Measurements from ENCODE around the gene LMTK2.

The LMTK2 gene

DNA sequence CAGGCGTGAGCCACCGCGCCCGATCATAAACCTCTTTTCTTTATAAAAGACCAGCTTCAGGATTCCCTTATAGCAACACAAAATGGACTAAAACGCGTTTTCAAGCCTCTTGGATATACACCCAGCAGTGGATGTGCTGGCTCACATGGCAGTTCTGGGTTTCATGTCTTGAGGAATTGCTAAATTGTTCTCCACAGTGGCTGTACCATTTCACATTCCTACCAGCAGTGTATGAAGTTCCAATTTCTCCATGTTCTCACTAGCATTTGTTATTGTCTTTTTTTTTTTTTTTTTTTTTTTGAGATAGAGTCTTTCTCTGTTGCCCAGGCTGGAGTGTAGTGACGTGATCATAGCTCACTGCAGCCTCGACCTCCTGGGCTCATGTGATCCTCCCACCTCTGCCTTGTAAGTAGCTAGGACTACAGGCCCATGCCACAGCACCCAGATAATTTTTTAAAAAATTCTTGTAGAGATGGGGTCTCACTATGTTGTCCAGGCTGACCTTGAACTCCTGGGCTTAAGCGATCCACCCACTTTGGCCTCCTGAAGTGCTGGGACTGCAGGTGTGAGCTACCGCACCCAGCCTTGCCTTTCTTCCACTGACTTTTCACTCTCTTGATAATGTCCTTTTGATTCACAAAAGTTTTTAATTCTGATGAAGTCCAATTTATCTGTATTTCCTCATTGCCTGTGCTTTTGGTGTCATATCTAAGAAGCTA, 127.9 kb downstream of the LMTK2 start:
- no peak for DNase-seq (ENCODE audit: low read depth in 3 of 3)

DNA sequence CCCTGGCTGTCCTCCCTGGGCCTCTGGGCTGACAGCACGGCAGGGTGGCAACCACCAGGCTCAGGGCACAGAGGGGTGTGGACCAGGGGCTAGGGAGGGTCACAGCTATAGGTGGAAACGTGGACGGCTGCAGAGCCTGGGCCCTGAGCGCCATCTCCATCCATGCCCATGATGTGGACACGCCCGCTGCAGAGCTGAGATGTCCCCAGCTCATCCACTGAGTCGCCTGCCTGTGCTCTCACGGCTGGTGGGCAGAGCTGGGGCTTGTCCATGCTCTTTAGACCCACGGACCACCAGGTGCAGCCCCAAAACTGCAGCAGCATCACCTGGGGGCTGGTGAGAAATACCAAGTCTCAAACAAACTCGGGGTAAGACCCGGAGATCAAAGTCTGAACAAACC, 129.2 kb downstream of the LMTK2 start:
- no peak for DNase-seq (ENCODE audit: low read depth in 3 of 3)

DNA sequence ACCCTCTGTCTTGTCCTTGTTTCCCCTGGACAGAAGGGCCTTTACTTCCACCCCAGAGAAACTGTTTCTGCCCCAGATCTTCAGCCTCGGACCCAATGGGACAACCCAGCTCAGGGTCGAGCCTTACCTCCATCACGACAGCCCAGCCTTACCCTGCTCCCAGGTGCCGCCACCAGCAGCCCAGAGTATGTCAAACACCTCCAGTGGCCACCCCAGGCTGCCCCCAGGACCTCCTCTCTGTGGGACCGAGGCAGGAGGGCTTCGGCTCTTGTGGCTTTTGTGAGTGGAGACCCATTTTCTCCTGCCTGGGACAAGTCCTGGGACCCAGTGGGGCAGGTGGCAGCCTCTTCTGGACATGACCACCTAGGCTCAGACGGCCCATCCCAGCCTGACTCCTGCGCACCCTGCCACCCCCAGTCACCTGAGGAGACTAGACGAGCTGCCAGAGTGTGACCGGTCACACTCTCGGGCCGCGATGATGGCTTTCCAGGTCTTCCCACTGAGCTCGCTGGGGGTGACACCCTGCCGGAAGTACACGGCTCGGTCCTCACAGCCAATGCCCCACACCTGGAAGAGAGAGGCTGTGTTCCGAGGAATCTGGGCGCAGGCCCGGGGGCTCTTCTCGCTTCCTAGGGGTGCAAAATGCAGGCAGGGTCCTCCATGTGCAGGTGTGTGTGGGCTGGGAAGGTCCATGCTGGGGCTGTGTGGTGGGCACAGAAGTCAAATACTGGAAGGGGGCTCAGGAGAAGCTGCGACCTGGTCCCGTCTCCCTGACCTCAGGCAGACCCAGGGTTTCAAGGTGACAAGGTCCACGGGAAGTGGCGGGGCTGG, 129.9 kb downstream of the LMTK2 start:
- no peak for DNase-seq (ENCODE audit: low read depth in 3 of 3)

DNA sequence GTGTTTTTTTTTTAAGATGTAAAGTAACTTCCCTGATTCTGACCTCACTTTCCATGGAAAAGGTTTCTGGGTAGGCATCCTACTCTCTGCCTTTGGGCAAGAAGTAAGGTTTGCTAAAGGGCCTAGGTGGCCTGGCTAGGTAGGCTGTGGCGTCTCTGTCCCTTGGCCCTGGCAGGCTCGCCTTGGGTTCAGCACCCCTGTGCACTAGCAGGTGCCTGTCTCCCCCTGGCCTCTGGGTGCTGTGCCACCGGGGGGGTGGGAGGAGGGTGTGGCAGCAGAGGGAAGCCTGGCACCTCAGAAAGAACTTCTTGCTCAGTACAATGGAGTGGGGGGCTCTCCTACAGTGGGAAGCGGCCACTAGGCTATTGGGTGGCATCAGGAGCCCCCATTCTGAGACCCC, 131.4 kb downstream of the LMTK2 start:
- no peak for DNase-seq (ENCODE audit: low read depth in 3 of 3)

DNA sequence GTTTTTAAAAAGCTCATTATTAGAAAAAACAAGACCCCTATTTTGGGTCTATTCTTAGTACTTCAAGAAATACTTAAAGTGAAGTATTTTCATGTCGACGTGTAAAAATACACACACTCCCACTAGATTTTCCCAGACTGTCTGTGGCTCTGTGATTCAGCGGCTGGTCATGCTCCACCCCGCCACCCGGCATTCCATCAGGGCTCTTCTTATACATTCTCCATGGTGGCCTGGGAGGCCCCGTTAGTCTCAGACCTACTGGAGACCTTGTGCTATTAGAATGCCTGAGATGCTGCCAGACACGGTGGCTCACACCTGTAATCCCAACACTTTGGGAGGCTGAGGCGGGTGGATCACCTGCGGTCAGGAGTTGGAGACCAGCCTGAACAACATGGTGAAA, 132.3 kb downstream of the LMTK2 start:
- no peak for DNase-seq (ENCODE audit: low read depth in 3 of 3)

DNA sequence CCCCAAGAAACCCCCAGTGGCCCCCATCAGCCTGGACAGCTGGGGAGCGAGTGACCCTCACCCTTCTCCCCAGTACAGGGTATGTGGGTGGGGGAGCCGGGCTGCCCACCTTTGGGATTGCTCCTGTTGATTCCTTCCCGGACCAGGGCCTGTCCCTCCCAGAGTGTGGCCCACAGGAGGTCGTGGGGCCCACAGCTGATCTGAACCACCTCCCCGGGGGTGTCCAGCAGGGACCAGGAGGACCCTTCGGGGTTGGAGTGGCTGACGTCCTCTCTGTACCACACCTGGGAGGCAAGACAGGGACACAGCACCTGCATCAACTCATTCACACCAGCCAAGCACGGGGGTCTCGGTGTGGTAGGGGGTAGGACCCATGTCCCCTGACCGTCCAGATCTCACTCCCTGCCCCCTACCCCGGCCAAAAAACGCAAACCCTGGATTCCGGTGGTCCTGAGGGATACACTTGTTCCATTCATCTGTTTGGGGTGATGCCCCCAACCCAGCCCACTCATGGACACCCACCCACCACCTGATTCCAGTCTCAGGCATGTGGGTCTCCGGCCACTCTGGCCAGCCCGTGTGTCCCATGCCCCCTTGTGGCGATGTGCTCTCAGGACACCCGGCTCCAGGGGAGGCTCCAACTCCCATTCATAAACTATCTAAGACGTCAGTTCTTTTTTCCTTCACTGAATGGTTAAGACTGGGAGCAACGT, 134.5 kb downstream of the LMTK2 start:
- DNase-seq (ENCODE audit: low read depth in 3 of 3): no peak

DNA sequence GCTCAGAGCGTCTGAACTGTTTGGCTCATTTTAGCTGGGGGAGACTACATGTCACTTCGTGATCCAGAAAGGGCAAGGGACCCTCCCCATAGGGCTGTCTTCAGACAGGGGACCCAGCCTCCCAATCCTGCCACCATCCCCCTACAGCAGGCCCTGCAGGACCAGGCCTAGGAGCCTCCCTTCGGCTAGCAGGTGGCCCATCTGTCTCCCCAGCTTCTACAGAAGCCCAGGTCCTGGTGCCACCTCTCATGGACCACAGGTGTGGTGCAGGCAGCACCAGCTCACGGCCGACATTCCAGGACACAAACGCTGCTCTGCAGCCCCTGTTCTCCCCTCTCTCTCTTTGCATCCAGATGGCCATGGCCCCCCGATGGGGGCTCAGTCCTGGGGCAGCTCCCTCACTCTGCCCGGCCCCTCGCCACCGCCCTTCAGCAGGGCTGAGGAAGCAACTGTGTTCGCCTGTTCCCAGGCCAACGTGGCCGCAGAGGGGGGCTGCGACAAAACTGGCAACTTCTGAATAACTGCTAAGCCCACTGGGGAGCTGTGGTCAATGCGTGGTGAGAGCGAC, 135.1 kb downstream of the LMTK2 start:
- DNase-seq (ENCODE audit: low read depth in 3 of 3): no peak

DNA sequence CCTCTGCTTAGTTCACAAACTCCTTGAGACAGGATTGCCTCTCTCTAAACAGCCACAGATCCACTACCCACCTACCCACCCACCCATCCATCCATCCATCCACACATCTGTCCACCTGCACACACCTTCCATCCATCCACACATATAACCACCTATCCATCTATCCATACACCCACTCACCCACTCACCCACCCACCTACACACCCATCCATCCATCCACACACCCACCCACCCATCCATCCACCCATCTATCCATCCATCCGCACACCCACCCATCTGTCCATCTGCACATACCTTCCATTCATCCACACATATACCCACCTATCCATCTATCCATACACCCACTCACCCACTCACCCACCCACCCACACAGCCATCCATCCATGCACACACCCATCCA, 135.7 kb downstream of the LMTK2 start:
- no peak for DNase-seq (ENCODE audit: low read depth in 3 of 3)

DNA sequence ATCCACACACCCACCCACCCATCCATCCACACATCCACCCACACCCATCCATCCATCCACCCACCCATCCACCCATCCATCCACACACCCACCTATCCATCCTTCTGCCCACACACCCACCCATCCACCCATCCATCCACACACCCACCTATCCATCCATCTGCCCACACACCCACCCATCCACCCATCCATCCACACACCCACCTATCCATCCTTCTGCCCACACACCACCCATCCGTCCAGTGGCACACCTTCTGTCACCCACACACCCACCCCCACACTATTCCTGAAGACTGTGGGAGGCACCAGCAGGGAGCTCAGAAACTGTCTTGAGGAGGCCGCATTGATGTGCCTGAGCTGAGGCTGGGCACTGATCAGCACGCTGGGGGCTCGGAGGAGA, 136.3 kb downstream of the LMTK2 start:
- no peak for DNase-seq (ENCODE audit: low read depth in 3 of 3)

DNA sequence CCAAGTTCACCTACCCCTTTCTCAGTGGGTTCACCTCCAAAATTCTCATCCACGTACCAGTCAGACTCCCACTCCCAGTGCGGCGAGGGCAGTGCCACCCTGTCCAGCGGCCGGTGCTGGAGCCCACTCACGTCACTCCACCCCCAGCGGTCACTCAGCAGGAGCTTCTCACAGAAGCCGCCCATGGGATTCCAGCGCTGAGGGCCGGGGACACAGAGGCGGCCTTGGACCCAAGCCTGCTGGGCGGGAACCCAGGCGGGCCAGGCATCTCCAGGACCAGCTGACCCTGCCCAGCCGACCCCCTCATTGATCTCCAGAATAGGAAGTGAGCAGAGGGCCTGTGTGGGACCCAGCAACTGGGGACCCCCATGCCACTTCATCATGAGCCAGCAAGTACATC, 138.2 kb downstream of the LMTK2 start:
- DNase-seq (ENCODE audit: low read depth in 3 of 3): no peak

DNA sequence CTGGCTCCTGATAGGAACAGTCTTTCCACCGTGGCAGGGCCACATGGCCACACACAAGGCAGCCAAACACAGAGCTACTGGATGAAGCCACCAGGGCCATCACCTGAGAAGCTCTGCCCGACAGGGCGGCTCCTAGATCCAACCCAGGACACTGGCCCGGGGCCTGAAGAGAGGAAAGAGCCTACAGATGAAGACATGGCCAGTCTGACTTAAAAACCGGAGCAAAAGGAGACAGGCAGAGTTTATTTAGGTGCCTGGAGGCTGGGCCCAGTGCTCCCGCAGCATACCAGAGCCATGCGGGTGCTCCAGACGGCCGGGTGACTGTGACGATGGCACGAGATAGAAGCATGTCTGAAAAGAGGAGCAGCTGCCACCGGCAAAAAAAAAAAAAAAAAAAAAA, 141.5 kb downstream of the LMTK2 start:
- no peak for DNase-seq (ENCODE audit: low read depth in 3 of 3)

DNA sequence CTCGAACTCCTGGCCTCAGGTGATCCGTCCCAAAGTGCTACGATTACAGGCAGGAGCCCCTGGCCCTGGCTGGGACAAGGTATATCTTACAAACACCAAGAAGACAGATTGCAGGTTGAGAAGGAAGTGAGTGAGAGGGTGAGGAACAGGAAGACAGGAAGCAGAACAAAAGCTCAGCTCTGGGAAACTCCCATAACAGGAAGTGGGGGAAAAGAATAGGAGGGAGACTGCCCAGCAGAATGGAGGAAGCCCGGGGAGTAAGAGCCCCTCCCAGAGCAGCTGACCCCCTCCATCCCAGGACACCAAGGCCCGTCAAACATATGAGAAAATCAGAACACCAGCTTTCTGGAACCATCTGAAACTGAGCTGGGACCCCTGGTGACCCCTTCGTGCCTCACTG, 142.4 kb downstream of the LMTK2 start:
- DNase-seq (ENCODE audit: low read depth in 3 of 3): no peak

DNA sequence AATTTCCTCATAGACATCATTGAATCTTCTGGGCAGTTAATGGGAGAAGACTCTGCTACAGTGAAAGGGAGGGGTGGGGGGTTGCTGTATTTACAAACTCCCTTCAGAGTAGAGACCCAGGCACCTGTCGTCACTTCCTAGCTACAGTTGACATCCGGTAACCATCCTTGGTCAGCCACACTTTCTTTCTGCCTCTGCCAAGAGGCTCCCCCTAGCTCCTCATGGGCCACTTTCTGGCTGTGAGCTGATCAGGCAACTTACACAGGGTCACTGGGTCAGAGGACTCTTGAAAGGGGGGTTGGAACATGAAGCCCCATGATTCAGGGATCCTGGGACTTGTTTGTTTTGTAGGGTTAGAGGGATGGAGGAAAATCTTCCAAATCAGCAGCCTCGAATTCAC, 144.1 kb downstream of the LMTK2 start:
- DNase-seq (ENCODE audit: low read depth in 3 of 3): peak in 1 of 3 donors; percentile 28

DNA sequence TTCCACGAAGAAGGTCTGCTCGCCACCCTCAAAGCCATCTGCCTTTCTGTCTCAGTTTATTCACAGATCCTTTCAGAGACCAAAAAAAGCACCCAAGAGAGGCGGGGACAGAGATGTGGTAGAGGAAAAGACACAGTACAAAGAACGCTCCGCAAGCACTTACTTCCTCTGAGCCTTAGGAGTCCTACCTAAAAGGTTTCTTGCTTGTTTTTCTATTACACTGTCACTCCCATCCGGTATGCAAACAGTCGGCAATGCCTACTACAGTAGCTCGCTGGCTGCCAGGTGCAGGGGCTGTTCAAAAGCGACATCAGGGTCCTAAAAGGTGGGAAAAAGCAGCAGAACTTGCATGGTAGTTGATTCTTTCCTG, 144.6 kb downstream of the LMTK2 start:
- no peak for DNase-seq (ENCODE audit: low read depth in 3 of 3)

DNA sequence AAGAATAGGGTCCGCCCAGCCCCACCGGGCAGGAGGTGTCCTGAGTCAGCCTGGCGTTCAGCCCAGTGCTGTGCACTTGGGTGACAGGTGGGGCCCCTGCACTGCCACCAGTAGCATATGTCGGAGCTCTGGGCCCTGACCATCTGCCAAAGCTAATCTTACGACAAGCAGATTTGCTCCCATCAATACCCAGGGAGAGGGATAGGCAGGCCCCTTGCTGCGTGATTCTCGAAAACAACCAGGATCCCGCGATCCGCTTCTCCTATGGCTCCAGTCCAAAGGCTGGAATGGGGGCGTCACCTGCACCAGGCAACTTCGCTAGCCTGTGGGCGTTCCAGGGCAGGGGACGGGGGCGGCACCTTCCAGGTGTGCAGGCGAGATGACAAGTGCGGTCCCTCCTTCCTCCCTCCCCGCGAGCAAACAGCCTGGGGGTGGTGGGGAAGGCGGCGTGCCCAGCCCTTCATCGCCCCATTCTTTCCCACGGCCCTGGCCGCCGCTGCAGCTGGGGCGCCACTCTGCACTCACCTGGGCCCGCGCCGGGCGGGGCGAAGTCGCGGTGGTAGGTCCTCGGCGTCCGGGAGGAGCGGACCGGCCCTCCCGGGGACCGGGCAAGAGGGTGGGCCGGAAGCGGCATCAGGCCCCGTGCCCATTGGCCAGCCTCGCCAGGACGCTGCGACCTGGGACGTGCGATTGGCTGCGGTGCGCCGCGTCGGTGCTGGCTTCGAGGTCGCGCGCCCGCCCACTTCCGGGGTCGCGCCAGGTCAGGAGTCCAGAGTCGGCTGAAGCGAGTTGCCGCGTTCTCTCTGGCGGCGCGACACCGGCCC, 145.2 kb downstream of the LMTK2 start, which contains the start of gene TECPR1:
Gene TECPR1 (minus strand): TSS at position 632 of the 824 bp plus-strand sequence. CDS start 6,086 bp downstream, outside the sequence.
- DNase-seq (ENCODE audit: low read depth in 3 of 3): peak; percentile 67 to 86 (median 74)

DNA sequence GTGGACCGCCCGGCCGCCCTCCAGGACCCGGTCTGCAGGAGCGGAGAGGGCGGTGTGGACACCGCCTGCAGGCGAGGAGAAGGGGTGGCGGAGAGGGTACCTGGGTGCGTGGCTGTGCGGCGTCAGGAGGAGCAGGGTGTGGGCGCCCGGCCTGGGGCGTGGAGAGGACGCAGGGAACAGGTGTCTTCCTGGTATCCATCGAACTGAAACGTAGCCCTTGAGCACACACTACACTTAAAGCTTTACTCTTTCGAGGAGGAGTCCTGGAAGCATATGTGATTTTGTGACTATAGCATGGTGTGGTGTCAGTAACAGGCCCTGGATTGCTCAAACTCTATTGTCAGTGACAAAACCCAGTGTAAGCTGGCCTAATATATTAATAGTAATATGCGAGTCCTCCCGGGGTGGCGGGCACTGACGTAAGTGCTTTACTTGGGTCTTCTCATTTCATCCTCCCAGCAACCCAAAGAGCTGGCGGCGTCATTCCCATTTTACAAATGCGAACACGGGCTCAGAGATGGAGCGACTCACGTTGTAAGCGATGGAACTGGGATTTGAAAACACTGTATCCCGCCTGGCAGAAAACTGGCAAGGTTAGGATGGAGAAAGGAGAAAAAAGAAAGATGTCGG, 145.9 kb downstream of the LMTK2 start:
- no peak for DNase-seq (ENCODE audit: low read depth in 3 of 3)

DNA sequence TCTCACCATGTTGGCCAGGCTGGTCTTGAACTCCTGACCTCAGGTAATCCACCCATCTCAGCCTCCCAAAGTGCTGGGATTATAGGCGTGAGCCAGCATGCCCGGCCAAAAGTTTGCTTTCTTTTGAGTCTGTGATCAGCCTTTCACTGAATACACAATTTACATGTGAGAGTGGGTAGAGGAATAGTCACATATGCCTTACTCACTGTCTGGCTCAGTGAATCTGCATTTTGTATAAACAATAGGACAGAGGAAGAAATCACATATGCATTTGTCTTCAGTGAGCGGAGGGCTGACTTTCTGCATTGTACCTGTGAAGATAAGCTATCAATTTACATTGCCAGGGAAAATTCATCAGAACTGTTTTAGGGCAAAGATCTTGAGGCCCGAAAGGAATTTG, 147.9 kb downstream of the LMTK2 start:
- DNase-seq (ENCODE audit: low read depth in 3 of 3): no peak

DNA sequence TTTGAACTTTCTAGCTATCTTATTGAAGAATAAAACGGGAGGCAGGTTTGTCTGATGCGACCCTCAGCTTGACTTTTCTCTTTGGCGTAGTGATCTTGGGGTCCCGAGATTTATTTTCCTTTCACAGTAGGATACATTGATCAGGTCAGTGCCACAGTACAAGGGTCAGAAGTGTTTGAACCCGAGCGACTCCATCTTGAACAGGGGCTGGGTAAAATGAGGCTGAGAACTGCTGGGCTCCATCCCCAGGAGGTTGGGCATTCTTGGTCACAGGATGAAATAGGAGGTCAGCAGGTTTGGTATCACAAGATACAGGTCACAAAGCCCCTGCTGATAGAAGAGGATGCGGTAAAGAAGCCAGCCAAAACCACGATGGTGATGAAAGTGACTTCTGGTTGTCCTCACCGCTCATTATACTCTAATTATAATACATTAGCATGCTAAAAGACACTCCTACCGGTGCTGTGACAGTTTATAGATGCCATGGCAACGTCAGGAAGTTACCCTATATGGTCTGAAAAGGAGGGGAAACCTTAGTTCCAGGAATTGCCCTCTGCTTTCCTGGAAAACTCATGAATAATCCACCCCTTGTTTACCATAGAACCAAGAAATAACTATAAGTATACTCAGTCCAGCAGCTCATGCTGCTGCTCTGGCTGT, 148.4 kb downstream of the LMTK2 start:
- DNase-seq (ENCODE audit: low read depth in 3 of 3): no peak

DNA sequence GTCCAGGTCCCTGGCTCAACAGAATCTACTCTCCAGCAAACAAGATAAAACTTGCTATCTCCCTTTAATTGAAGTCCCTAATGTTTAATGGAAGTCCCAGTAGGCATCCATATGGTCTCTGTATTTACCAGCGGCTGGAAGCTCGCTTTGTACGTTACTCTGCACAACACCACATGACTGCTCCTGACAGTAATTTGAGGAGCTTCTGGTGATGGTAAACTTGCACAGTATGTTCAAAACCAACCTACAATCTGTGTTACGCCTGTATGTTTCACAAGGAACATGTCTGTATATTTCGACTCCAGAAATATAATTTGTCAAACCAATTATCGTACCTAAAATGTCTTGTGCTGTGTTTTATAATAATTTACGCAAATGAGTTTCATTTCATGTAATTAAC, 149.8 kb downstream of the LMTK2 start:
- DNase-seq (ENCODE audit: low read depth in 3 of 3): no peak

DNA sequence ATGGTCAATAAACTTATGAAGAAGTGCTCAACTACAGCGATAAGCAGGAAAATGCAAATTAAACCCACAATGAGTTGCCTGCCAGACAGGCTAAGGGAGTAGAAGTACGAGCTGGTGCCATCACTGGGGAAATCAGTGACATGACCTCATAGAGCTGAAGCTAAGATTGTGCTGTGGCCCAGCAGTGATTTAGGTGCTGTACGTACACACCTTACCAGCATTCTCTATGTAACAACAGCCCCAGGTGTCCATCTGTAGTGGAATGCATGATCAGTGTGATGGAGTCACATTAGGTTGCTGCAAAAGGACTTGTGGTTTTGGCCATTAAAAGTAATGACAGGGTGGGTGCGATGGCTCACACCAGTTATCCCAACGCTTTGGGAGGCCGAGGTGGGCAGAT, 151.0 kb downstream of the LMTK2 start:
- DNase-seq (ENCODE audit: low read depth in 3 of 3): no peak
